IMR-90 (cell line): ENCODE results near the gene TMEM135. TPM values are rescaled to one million over a fixed set of nuclear protein-coding genes. Genes with fewer than 3 reads are reported as not detected.

Experiments used
- ATAC-seq: fragments of 200-7000 bp; cut with Tn5 transposase; 2 replicates; pipeline ENCODE4 v1.9.1; 2020; ENCODE audit warnings: low read depth, mild to moderate bottlenecking, moderate library complexity
- BruUV-seq: library from RNA; stranded (reverse); fragments of 400-500 nt; replicated peaks from 2 replicates; lab custom pipeline; 2021; lab: Mats Ljungman, UMichigan
- CTCF ChIA-PET: fragments of 300-600 bp; formaldehyde crosslinking; extraction: SDS; loops from one replicate; lab custom pipeline; 2021; ENCODE audit warnings: antibody characterized with exemption; lab: Yijun Ruan, JAX
- POLR2A ChIA-PET: fragments of 300-600 bp; sonication (Branson Sonifier 250); formaldehyde crosslinking; loops from one replicate; lab custom pipeline; 2022; ENCODE audit warnings: antibody characterized with exemption; ENCODE audit not compliant: unreplicated experiment; lab: Charles Lee
- DNase-seq: peaks from one replicate; pipeline ENCODE4 v3.0.0; 2013
- H2AFZ ChIP-seq: replicated peaks from 2 replicates; pipeline ENCODE3; 2013; ENCODE audit warnings: low read length, mild to moderate bottlenecking; ENCODE audit not compliant: poor library complexity
- H2AK5ac ChIP-seq: 2 replicates; pipeline ENCODE4 v1.6.1; 2013; ENCODE audit warnings: low read depth, low read length, inconsistent platforms
- H2AK9ac ChIP-seq: replicated peaks from 2 replicates; pipeline ENCODE3; 2013; ENCODE audit warnings: mild to moderate bottlenecking, low read depth, low read length, moderate library complexity; ENCODE audit not compliant: poor library complexity
- H2BK120ac ChIP-seq: 2 replicates; pipeline ENCODE4 v1.6.1; 2013; ENCODE audit warnings: low read depth, low read length, inconsistent platforms
- H2BK15ac ChIP-seq: 3 replicates; pipeline ENCODE4 v1.6.1; 2013; ENCODE audit warnings: low read depth, low read length, inconsistent platforms
- H2BK20ac ChIP-seq: 2 replicates; pipeline ENCODE4 v1.6.1; 2013; ENCODE audit warnings: low read depth, mild to moderate bottlenecking, inconsistent platforms, low read length, moderate library complexity
- H2BK5ac ChIP-seq: 2 replicates; pipeline ENCODE4 v1.6.1; 2013; ENCODE audit warnings: mild to moderate bottlenecking, low read depth, low read length, inconsistent platforms; ENCODE audit not compliant: poor library complexity, severe bottlenecking
- H3K14ac ChIP-seq: replicated peaks from 2 replicates; pipeline ENCODE4 v1.6.1; 2013; ENCODE audit warnings: low read depth, low read length, inconsistent platforms
- H3K18ac ChIP-seq: 2 replicates; pipeline ENCODE4 v1.6.1; 2013; ENCODE audit warnings: low read depth, low read length, control low read depth
- H3K23ac ChIP-seq: 2 replicates; pipeline ENCODE4 v1.6.1; 2013; ENCODE audit warnings: low read depth, low read length, inconsistent platforms
- H3K27ac ChIP-seq: 2 replicates; pipeline ENCODE4 v1.5.1; 2013; ENCODE audit warnings: mild to moderate bottlenecking, control low read depth, low read length; ENCODE audit not compliant: insufficient read depth
- H3K27me3 ChIP-seq: 2 replicates; pipeline ENCODE4 v1.6.1; 2013; ENCODE audit warnings: low read length; ENCODE audit not compliant: control insufficient read depth, insufficient read depth
- H3K36me3 ChIP-seq: 2 replicates; pipeline ENCODE4 v1.6.1; 2013; ENCODE audit warnings: low read length, mixed read lengths; ENCODE audit not compliant: control insufficient read depth, insufficient read depth
- H3K4ac ChIP-seq: 2 replicates; pipeline ENCODE4 v1.6.1; 2013; ENCODE audit warnings: low read depth, low read length, inconsistent platforms
- H3K4me1 ChIP-seq: 2 replicates; pipeline ENCODE4 v1.6.1; 2013; ENCODE audit warnings: low read length, mixed read lengths; ENCODE audit not compliant: control insufficient read depth, insufficient read depth
- H3K4me2 ChIP-seq: 2 replicates; pipeline ENCODE4 v1.6.1; 2013; ENCODE audit warnings: low read depth, mild to moderate bottlenecking, control low read depth, low read length, moderate library complexity
- H3K4me3 ChIP-seq: 2 replicates; pipeline ENCODE4 v1.5.1; 2013; ENCODE audit warnings: low read depth, mild to moderate bottlenecking, control low read depth, low read length, moderate library complexity; ENCODE audit not compliant: insufficient read depth
- H3K56ac ChIP-seq: 2 replicates; pipeline ENCODE4 v1.6.1; 2013; ENCODE audit warnings: low read length, inconsistent platforms; ENCODE audit not compliant: insufficient read depth; ENCODE audit errors: extremely low read depth
- H3K79me1 ChIP-seq, 2 experiments: 2 replicates each; pipeline ENCODE4 v1.6.1; 2013; ENCODE audit warnings: low read length in 2 of 2, inconsistent platforms in 1 of 2, low read depth in 1 of 2
- H3K9ac ChIP-seq: 2 replicates; pipeline ENCODE4 v1.6.1; 2013; ENCODE audit warnings: low read depth, low read length, control low read depth
- H3K9me1 ChIP-seq: 2 replicates; pipeline ENCODE4 v1.6.1; 2013; ENCODE audit warnings: low read length, inconsistent platforms; ENCODE audit not compliant: insufficient read depth
- H3K9me3 ChIP-seq: 2 replicates; pipeline ENCODE4 v1.6.1; 2013; ENCODE audit warnings: low read length; ENCODE audit not compliant: control insufficient read depth, insufficient read depth
- H4K20me1 ChIP-seq: 2 replicates; pipeline ENCODE4 v1.6.1; 2013; ENCODE audit warnings: low read length, inconsistent platforms; ENCODE audit not compliant: insufficient read depth
- H4K5ac ChIP-seq: 2 replicates; pipeline ENCODE4 v1.6.1; 2013; ENCODE audit warnings: mild to moderate bottlenecking, low read depth, low read length, control low read depth
- H4K8ac ChIP-seq, 2 experiments: 2 replicates each; pipeline ENCODE4 v1.6.1; 2013; ENCODE audit warnings: low read depth in 2 of 2, low read length in 2 of 2, control low read depth in 1 of 2, inconsistent platforms in 1 of 2
- H4K91ac ChIP-seq: 2 replicates; pipeline ENCODE4 v1.6.1; 2013; ENCODE audit warnings: low read depth, low read length, inconsistent platforms; ENCODE audit not compliant: insufficient read depth
- CTCF ChIP-seq: conservative IDR thresholded peaks from 2 replicates; pipeline ENCODE4 v1.5.1; 2012; ENCODE audit warnings: mild to moderate bottlenecking, low read depth, low read length, improper control_type of control experiment
- MAZ ChIP-seq: IDR thresholded peaks from 2 replicates; pipeline ENCODE4 v1.6.1; 2012; ENCODE audit warnings: low read depth, mild to moderate bottlenecking, low read length, improper control_type of control experiment, moderate library complexity, borderline replicate concordance
- RCOR1 ChIP-seq: IDR thresholded peaks from 2 replicates; pipeline ENCODE4 v1.6.1; 2012; ENCODE audit warnings: mild to moderate bottlenecking, low read length, improper control_type of control experiment; ENCODE audit not compliant: insufficient replicate concordance
- USF2 ChIP-seq: fragments of 150-350 bp; IDR thresholded peaks from 2 replicates; pipeline ENCODE4 v1.6.1; 2017; ENCODE audit warnings: mild to moderate bottlenecking, antibody characterized with exemption, low read length, low read depth
- WGBS, 2 experiments: methylation state at CpG; one replicate each; pipeline versions ENCODE4 v1.1.5 to v1.1.7; 2013; ENCODE audit warnings: missing lambda C conversion rate in 2 of 2; ENCODE audit not compliant: insufficient read length in 1 of 2; ENCODE audit errors: extremely low coverage in 2 of 2; 5-methylcytosine and 5-hydroxymethylcytosine counted together
- dilution Hi-C: fragments of 300-500 bp; cut with HindIII; formaldehyde crosslinking; loops from one replicate; pipeline ENCODE4 v1.14.3; 2018; ENCODE audit warnings: low sequenced_read_pairs; ENCODE audit not compliant: unreplicated experiment
- in situ Hi-C: fragments of 300-500 bp; cut with MboI; formaldehyde crosslinking; loops from 3 replicates; pipeline ENCODE4 v1.14.3; 2019; ENCODE audit warnings: low sequenced_read_pairs, inconsistent platforms, mixed read lengths
- intact Hi-C: fragments of 100-400 bp; cut with micrococcal nuclease; formaldehyde crosslinking; loops from 2 replicates; pipeline ENCODE4 v1.10.0; 2022
- polyA plus RNA-seq, 3 experiments: library from polyadenylated mRNA; depleted of rRNA; stranded (reverse); fragments of >200 nt; gene quantifications; 2 replicates each; pipeline ENCODE4 v1.2.3, GENCODE V29; 2012; ENCODE audit warnings: low replicate concordance in 1 of 3
- total RNA-seq: library from RNA; depleted of rRNA; stranded (reverse); fragments of >200 nt; gene quantifications from 2 replicates; pipeline ENCODE4 v1.2.3, GENCODE V29; 2012

The TMEM135 gene
- total and polyA plus RNA-seq, 2 of the 4 experiments (the other 2 are of a cell fraction) = 3.9 to 5.9 TPM

DNA sequence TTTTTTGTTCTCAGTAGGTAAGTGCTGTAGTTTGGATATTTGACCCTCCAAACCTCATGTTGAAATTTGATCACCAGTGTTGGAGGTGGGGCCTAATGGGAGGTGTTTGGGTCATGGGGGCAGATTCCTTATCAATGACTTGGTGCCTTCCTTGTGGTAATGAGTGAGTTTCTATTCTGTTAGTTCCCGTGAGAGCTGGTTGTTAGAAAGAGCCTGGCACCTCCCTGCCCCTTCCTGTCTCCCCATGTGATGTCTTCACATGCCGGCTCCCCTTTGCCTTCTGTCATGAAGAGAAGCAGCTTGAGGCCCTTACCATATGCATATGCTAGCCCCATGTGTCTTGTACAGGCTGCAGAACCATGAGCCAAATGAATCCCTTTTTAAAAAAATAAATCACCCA lies 138.3 kb downstream of the TMEM135 start:
- no peak for TF ChIP-seq RCOR1
- no peak for TF ChIP-seq MAZ
- no peak for TF ChIP-seq USF2
- no peak for TF ChIP-seq CTCF
- ChIA-PET POLR2A (no interaction called here), CTCF (no interaction called here)
- Histone ChIP-seq H3K36me3 (no peaks in the 10 kb centered on the region), H3K9me3 (0 out of 2 replicates have a peak, but pooled peaks cover 2% of the 10 kb centered on the region), H3K27ac (no peak overlapping the region), H3K4me1 (peaks cover 2% of the 10 kb centered on the region; the same call in 1 of the 2 replicates), H2AFZ (no peak overlapping the region), H3K56ac (no peak overlapping the region), H3K23ac (no peak overlapping the region), H3K27me3 (no peaks in the 10 kb centered on the region), H4K91ac (no peak overlapping the region), H4K5ac (no peak overlapping the region), H2BK20ac (no peak overlapping the region), H3K9ac (no peak overlapping the region), H2AK5ac (no peak overlapping the region), H3K14ac (0 out of 2 replicates have a peak overlapping the region, but pooled peaks have one; percentile 32), H2BK120ac (no peak overlapping the region), H3K4ac (no peak overlapping the region), H2AK9ac (no peak overlapping the region), H4K20me1 (no peaks in the 10 kb centered on the region), H2BK15ac (no peak overlapping the region), H3K4me2 (no peak overlapping the region), H3K4me3 (no peak overlapping the region), H3K9me1 (no peaks in the 10 kb centered on the region), H4K8ac (no peak overlapping the region), H2BK5ac (no peak overlapping the region), H3K18ac (no peak overlapping the region), H3K79me1 (peaks cover 0 to 3% of the 10 kb centered on the region in 2 experiments; a peak in 1 of 4 replicates)
- ATAC-seq = no peak
- no TSS peak for BruUV-seq
- intact Hi-C loops = no loop called here
- DNase-seq = peak; percentile 22
- in situ Hi-C loops = no loop called here
- 80% methylated on average over 1 of the region's 2 CpGs; no CpG with 5 or more reads in 1 of the 2 experiments for WGBS, 2 experiments
- dilution Hi-C loops = no loop called here
